ENCODE data around the gene EPGN.

DNA sequence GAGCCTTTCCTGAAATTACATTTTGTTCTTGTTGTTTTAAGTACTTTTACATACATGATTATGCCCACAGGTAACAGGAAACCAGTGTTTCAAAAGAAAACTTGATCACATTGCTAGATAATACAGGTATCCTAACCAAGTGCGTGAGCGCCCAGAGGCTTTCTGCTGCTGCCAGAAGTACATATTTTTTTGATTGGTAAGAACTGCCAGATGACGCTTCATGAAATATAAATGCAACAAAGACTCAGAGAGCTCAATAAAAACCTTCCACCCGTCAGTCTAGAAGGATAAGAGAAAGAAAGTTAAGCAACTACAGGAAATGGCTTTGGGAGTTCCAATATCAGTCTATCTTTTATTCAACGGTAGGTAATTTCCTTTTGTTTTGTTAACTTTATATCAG lies at the start of gene EPGN:
- TF ChIP-seq, protein P1, sequence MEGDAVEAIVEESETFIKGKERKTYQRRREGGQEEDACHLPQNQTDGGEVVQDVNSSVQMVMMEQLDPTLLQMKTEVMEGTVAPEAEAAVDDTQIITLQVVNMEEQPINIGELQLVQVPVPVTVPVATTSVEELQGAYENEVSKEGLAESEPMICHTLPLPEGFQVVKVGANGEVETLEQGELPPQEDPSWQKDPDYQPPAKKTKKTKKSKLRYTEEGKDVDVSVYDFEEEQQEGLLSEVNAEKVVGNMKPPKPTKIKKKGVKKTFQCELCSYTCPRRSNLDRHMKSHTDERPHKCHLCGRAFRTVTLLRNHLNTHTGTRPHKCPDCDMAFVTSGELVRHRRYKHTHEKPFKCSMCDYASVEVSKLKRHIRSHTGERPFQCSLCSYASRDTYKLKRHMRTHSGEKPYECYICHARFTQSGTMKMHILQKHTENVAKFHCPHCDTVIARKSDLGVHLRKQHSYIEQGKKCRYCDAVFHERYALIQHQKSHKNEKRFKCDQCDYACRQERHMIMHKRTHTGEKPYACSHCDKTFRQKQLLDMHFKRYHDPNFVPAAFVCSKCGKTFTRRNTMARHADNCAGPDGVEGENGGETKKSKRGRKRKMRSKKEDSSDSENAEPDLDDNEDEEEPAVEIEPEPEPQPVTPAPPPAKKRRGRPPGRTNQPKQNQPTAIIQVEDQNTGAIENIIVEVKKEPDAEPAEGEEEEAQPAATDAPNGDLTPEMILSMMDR (IDR thresholded peaks at IDR 0.05) = no peak
- TF ChIP-seq EP300 (IDR thresholded peaks at IDR 0.05) (no peak), POLR2A (IDR thresholded peaks at IDR 0.05) (no peak), POLR2AphosphoS5 (IDR thresholded peaks at IDR 0.05) (no peak)

Data from gastroesophageal sphincter (tissue), 3 donors.